Measurements from ENCODE around the gene EIF4B. TPM values are rescaled to one million over a fixed set of nuclear protein-coding genes. Genes with fewer than 3 reads are reported as not detected.
A peak's percentile ranks its signal among the peaks of the same experiment; 100 is the strongest.

Gene EIF4B
- total RNA-seq, 1 experiment from 2014 or later = 351 TPM

GRCh38 chr12:52971679-52972329 lies 34.5 kb upstream of the EIF4B start:
- Histone ChIP-seq H3K27ac (ENCODE audit: low read length) (peak overlapping the region; percentile 95), H3K36me3 (ENCODE audit: control insufficient read depth, insufficient read depth, low read length) (no peaks in the 10 kb centered on the region), H3K4me1 (ENCODE audit: control insufficient read depth, insufficient read depth, low read length) (peaks cover 68% of the 10 kb centered on the region), H3K27me3 (ENCODE audit: control insufficient read depth, insufficient read depth, low read length) (no peaks in the 10 kb centered on the region), H3K4me3 (ENCODE audit: low read depth in 2 of 2, low read length in 2 of 2) (no peak overlapping the region), H3K9me3 (ENCODE audit: control insufficient read depth, insufficient read depth, low read depth, low read length) (no peaks in the 10 kb centered on the region)
- POLR2A ChIA-PET = no interaction called here
- BruUV-seq (replicated peaks) = no TSS peak
- in situ Hi-C loops (cut with HindIII; ENCODE audit: low pct_unique_long_range_greater_than_20kb, low sequenced_read_pairs) = no loop called here
- intact Hi-C loops (cut with micrococcal nuclease; ENCODE audit: unreplicated experiment) = no loop called here
- CTCF ChIA-PET = interaction anchor here (0.7 to 3.1 kb wide), 4 partner anchors 9 to 90 kb away, joined by 3 to 14 read pairs (median 4); no protein-coding TSS in a partner anchor
- no peak for DNase-seq (ENCODE audit: low read depth, low spot score)
- peak; percentile 46 for ATAC-seq
- TF ChIP-seq REST (IDR thresholded peaks at IDR 0.05; ENCODE audit: insufficient read depth in 1 of 2, low read depth in 2 of 2, low read length in 1 of 2) = no peak
- TF ChIP-seq POLR2AphosphoS5 (IDR thresholded peaks at IDR 0.05; ENCODE audit: low read depth, low read length) = no peak
- no peak for TF ChIP-seq CTCF (IDR thresholded peaks at IDR 0.05)
- TF ChIP-seq TCF7L2 (IDR thresholded peaks at IDR 0.05; ENCODE audit: low read depth, low read length) = no peak
- TF ChIP-seq SIN3A (IDR thresholded peaks at IDR 0.05; ENCODE audit: borderline replicate concordance, insufficient read depth, low read depth, low read length) = no peak

- TF ChIP-seq SIN3A (IDR thresholded peaks at IDR 0.05; ENCODE audit: borderline replicate concordance, insufficient read depth, low read depth, low read length) = no peak
- no peak for TF ChIP-seq POLR2AphosphoS5 (IDR thresholded peaks at IDR 0.05; ENCODE audit: low read depth, low read length)
- no peak for TF ChIP-seq TCF7L2 (IDR thresholded peaks at IDR 0.05; ENCODE audit: low read depth, low read length)
- no peak for TF ChIP-seq REST (IDR thresholded peaks at IDR 0.05; ENCODE audit: insufficient read depth in 1 of 2, low read depth in 2 of 2, low read length in 1 of 2)
- no peak for TF ChIP-seq CTCF (IDR thresholded peaks at IDR 0.05)
Observed at GRCh38 chr12:52975204-52975603, 31.1 kb upstream of the EIF4B start.

More at GRCh38 chr12:52975204-52975603, 31.1 kb upstream of the EIF4B start:
- in situ Hi-C loops (cut with HindIII; ENCODE audit: low pct_unique_long_range_greater_than_20kb, low sequenced_read_pairs) = loop anchor here (25.0 kb wide), 1 partner anchor 88 kb away; no protein-coding TSS in a partner anchor
- no peaks in the 10 kb centered on the region for H3K36me3 ChIP-seq (ENCODE audit: control insufficient read depth, insufficient read depth, low read length)
- no peak for DNase-seq (ENCODE audit: low read depth, low spot score)
- ChIA-PET POLR2A (no interaction called here), CTCF (interaction anchor here (1.0 to 1.1 kb wide), 2 partner anchors 18 to 91 kb away, joined by 3 to 5 read pairs; no protein-coding TSS in a partner anchor)
- intact Hi-C loops (cut with micrococcal nuclease; ENCODE audit: unreplicated experiment) = no loop called here
- no peak; the same call in 1 of the 2 replicates for ATAC-seq
- peak overlapping the region; percentile 87 for H3K27ac ChIP-seq (ENCODE audit: low read length)
- no peak overlapping the region for H3K4me3 ChIP-seq (ENCODE audit: low read depth in 2 of 2, low read length in 2 of 2)
- no peaks in the 10 kb centered on the region for H3K27me3 ChIP-seq (ENCODE audit: control insufficient read depth, insufficient read depth, low read length)
- peaks cover 57% of the 10 kb centered on the region for H3K4me1 ChIP-seq (ENCODE audit: control insufficient read depth, insufficient read depth, low read length)
- BruUV-seq (replicated peaks) = no TSS peak
- no peaks in the 10 kb centered on the region for H3K9me3 ChIP-seq (ENCODE audit: control insufficient read depth, insufficient read depth, low read depth, low read length)
